Ammon's horn (tissue), 1 donor: ENCODE data around the gene NOL3.
A peak's percentile ranks its signal among the peaks of the same experiment; 100 is the strongest.

Experiments
- DNase-seq: peaks from one replicate; pipeline ENCODE4 v3.0.0-alpha.2; 2016; ENCODE audit warnings: low spot score

NOL3 gene

GRCh38 chr16:67190041-67190440, 19.7 kb downstream of the NOL3 start, which contains the start of gene EXOC3L1:
Gene EXOC3L1, minus strand, starts transcription at chr16:67190136. Its CDS starts 460 bp downstream, at chr16:67189676.
- DNase-seq = no peak

- no peak for DNase-seq
Measured at GRCh38 chr16:67190448-67191399, 20.4 kb downstream of the NOL3 start.

GRCh38 chr16:67191411-67191994, 21.2 kb downstream of the NOL3 start:
- DNase-seq = no peak

GRCh38 chr16:67191995-67192681, 21.8 kb downstream of the NOL3 start, which contains the start of gene E2F4:
Gene E2F4, plus strand, starts transcription at chr16:67192155. Its CDS starts 73 bp downstream, at chr16:67192228.
- DNase-seq = peak; percentile 97

GRCh38 chr16:67192781-67193361, 22.5 kb downstream of the NOL3 start:
- no peak for DNase-seq

- no peak for DNase-seq
Measured at GRCh38 chr16:67193536-67193935, 23.2 kb downstream of the NOL3 start.

GRCh38 chr16:67194260-67194659, 23.9 kb downstream of the NOL3 start:
- DNase-seq = no peak

GRCh38 chr16:67195676-67196075, 25.3 kb downstream of the NOL3 start:
- no peak for DNase-seq

- DNase-seq = no peak
Measured at GRCh38 chr16:67196881-67197280, 26.5 kb downstream of the NOL3 start.

GRCh38 chr16:67197704-67198103, 27.4 kb downstream of the NOL3 start:
- DNase-seq = no peak

GRCh38 chr16:67198238-67198734, 27.9 kb downstream of the NOL3 start:
- peak; percentile 68 for DNase-seq

GRCh38 chr16:67199011-67199807, 28.9 kb downstream of the NOL3 start, which contains the start of gene ELMO3:
Gene ELMO3, plus strand, starts transcription at chr16:67199131. Its CDS starts 196 bp downstream, at chr16:67199327.
- DNase-seq = no peak

GRCh38 chr16:67199808-67200198, 29.5 kb downstream of the NOL3 start:
- no peak for DNase-seq

GRCh38 chr16:67200491-67200890, 30.2 kb downstream of the NOL3 start:
- no peak for DNase-seq

- no peak for DNase-seq
Measured at GRCh38 chr16:67201411-67202345, 31.3 kb downstream of the NOL3 start.

- no peak for DNase-seq
Measured at GRCh38 chr16:67202426-67202825, 32.1 kb downstream of the NOL3 start.

- DNase-seq = no peak
Measured at GRCh38 chr16:67202956-67203493, 32.7 kb downstream of the NOL3 start.

GRCh38 chr16:67204076-67204475, 33.7 kb downstream of the NOL3 start:
- no peak for DNase-seq

GRCh38 chr16:67206129-67206837, 35.9 kb downstream of the NOL3 start:
- no peak for DNase-seq
